Fibroblast of villous mesenchyme (primary cell): ENCODE data around the gene DDOST. TPM values are rescaled to one million over a fixed set of nuclear protein-coding genes. Genes with fewer than 3 reads are reported as not detected.

Source experiments
- DNase-seq: peaks from one replicate; pipeline ENCODE4 v3.0.0-alpha.2; 2010; ENCODE audit warnings: low read depth
- H3K4me3 ChIP-seq: 2 replicates; pipeline ENCODE4 v1.5.1; 2011; ENCODE audit warnings: low read depth, mild to moderate bottlenecking, low read length
- total RNA-seq: library from RNA; depleted of rRNA; stranded (reverse); fragments of >200 nt; gene quantifications from 2 replicates; pipeline ENCODE4 v1.2.3, GENCODE V29; 2012
- TF ChIP-seq, protein P1 (sequence below): IDR thresholded peaks from 2 replicates; pipeline ENCODE4 v1.5.1; 2012; ENCODE audit warnings: low read depth, mild to moderate bottlenecking, low read length; ENCODE audit not compliant: insufficient read depth

The DDOST gene
- total RNA-seq, 1 donor, result 203 TPM

GRCh38 chr1:20700636-20701215 lies 39.6 kb upstream of the DDOST start:
- no peak for DNase-seq
- H3K4me3 ChIP-seq, result no peak overlapping the region
- TF ChIP-seq, protein P1, sequence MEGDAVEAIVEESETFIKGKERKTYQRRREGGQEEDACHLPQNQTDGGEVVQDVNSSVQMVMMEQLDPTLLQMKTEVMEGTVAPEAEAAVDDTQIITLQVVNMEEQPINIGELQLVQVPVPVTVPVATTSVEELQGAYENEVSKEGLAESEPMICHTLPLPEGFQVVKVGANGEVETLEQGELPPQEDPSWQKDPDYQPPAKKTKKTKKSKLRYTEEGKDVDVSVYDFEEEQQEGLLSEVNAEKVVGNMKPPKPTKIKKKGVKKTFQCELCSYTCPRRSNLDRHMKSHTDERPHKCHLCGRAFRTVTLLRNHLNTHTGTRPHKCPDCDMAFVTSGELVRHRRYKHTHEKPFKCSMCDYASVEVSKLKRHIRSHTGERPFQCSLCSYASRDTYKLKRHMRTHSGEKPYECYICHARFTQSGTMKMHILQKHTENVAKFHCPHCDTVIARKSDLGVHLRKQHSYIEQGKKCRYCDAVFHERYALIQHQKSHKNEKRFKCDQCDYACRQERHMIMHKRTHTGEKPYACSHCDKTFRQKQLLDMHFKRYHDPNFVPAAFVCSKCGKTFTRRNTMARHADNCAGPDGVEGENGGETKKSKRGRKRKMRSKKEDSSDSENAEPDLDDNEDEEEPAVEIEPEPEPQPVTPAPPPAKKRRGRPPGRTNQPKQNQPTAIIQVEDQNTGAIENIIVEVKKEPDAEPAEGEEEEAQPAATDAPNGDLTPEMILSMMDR, result no peak

DNA sequence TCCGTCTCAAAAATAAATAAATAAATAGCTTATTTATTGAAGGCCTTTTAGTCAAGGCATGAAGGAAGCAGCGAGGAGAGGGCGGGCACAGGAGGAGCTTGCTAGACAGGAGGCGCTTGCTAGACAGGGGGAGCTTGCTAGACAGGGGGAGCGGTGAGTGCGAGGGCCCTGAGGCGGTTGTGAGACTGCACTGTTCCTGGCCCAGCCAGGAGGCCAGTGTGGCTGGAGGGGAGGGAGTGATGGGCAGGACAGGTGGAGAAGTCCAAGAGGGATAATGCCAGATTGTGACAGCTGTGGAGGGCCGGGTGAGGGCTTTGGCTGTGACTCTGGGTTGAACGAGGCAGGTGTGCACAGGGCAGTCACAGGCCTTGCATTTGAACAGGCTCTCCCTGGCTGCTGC lies 38.4 kb upstream of the DDOST start:
- TF ChIP-seq, protein P1, result no peak
- no peak for DNase-seq
- H3K4me3 ChIP-seq, result no peak overlapping the region

DNA sequence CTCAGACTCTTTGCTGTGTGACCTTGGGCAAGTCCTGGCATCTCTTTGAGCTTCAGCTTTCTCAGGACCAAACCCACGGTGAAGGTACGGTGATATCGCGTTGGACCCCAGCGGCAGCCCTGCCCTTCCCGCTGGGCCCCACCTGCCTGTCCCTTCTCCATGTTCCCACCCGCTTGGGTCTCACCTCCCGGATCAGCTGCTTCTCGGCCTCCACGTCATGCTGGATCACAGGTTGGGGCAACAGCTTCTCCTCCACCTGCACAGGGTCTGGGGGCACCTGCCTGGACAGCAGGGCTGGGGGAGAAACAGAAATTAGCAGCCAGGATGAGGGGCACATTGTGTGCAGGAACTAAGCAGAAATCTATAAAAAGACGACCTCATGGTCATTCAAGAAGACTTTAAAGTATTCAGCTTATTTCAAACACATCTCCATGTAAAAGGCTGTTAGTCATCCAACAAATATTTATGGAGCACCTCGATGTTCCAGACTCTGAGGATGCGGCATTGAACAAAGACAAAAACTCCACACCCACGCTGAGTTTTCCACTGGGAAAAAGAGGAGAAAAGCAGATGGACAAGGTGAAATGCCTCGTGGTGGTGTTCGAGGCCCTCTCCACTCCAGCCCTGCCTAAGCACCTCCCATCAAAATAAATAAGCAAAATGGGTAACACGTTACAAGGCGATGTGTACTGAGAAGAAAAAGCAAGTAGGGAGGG lies 37.2 kb upstream of the DDOST start:
- DNase-seq, result peak; percentile 73
- H3K4me3 ChIP-seq, result no peak overlapping the region
- TF ChIP-seq, protein P1, result no peak

GRCh38 chr1:20697563-20697962 lies 36.4 kb upstream of the DDOST start:
- no peak for DNase-seq
- TF ChIP-seq, protein P1, result no peak
- H3K4me3 ChIP-seq, result no peak overlapping the region

- TF ChIP-seq, protein P1, result peak; percentile 78
- peak; percentile 96 for DNase-seq
These were observed 35.5 kb upstream of the DDOST start for GRCh38 chr1:20696397-20697333.

GRCh38 chr1:20695515-20695914 lies 34.3 kb upstream of the DDOST start:
- DNase-seq, result no peak
- TF ChIP-seq, protein P1, result no peak
- no peak overlapping the region for H3K4me3 ChIP-seq

More at GRCh38 chr1:20696397-20697333, 35.5 kb upstream of the DDOST start:
- peak overlapping the region; percentile 59 for H3K4me3 ChIP-seq
